ENCODE data around the gene RPS10. TPM values are rescaled to one million over a fixed set of nuclear protein-coding genes. Genes with fewer than 3 reads are reported as not detected.

RPS10 gene
- total RNA-seq, 1 experiment from 2014 or later, result 1,363 TPM

- intact Hi-C loops (cut with micrococcal nuclease; ENCODE audit: unreplicated experiment), result no loop called here
- Histone ChIP-seq H3K36me3 (ENCODE audit: control insufficient read depth, insufficient read depth, low read length) (no peaks in the 10 kb centered on the region), H3K9me3 (ENCODE audit: control insufficient read depth, insufficient read depth, low read depth, low read length) (no peaks in the 10 kb centered on the region), H3K27ac (ENCODE audit: low read length) (no peak overlapping the region), H3K4me1 (ENCODE audit: control insufficient read depth, insufficient read depth, low read length) (no peaks in the 10 kb centered on the region), H3K27me3 (ENCODE audit: control insufficient read depth, insufficient read depth, low read length) (no peaks in the 10 kb centered on the region), H3K4me3 (ENCODE audit: low read depth in 2 of 2, low read length in 2 of 2) (no peak overlapping the region)
- TF ChIP-seq TCF7L2 (IDR thresholded peaks at IDR 0.05; ENCODE audit: low read depth, low read length) (no peak), CTCF (IDR thresholded peaks at IDR 0.05) (no peak), REST (IDR thresholded peaks at IDR 0.05; ENCODE audit: insufficient read depth in 1 of 2, low read depth in 2 of 2, low read length in 1 of 2) (no peak), POLR2AphosphoS5 (IDR thresholded peaks at IDR 0.05; ENCODE audit: low read depth, low read length) (no peak), SIN3A (IDR thresholded peaks at IDR 0.05; ENCODE audit: borderline replicate concordance, insufficient read depth, low read depth, low read length) (no peak)
- BruUV-seq (replicated peaks), result no TSS peak
- ChIA-PET CTCF (no interaction called here), POLR2A (no interaction called here)
- no peak for ATAC-seq
- DNase-seq (ENCODE audit: low read depth, low spot score), result no peak
- in situ Hi-C loops (cut with HindIII; ENCODE audit: low pct_unique_long_range_greater_than_20kb, low sequenced_read_pairs), result no loop called here
These were observed 30.0 kb upstream of the RPS10 start for GRCh38 chr6:34455831-34456230.

GRCh38 chr6:34451192-34451591 lies 25.3 kb upstream of the RPS10 start:
- intact Hi-C loops (cut with micrococcal nuclease; ENCODE audit: unreplicated experiment), result no loop called here
- no peak for TF ChIP-seq POLR2AphosphoS5 (IDR thresholded peaks at IDR 0.05; ENCODE audit: low read depth, low read length)
- TF ChIP-seq SIN3A (IDR thresholded peaks at IDR 0.05; ENCODE audit: borderline replicate concordance, insufficient read depth, low read depth, low read length), result no peak
- no peak for TF ChIP-seq CTCF (IDR thresholded peaks at IDR 0.05)
- no peak for TF ChIP-seq REST (IDR thresholded peaks at IDR 0.05; ENCODE audit: insufficient read depth in 1 of 2, low read depth in 2 of 2, low read length in 1 of 2)
- TF ChIP-seq TCF7L2 (IDR thresholded peaks at IDR 0.05; ENCODE audit: low read depth, low read length), result no peak

More at GRCh38 chr6:34451192-34451591, 25.3 kb upstream of the RPS10 start:
- Histone ChIP-seq H3K36me3 (ENCODE audit: control insufficient read depth, insufficient read depth, low read length) (no peaks in the 10 kb centered on the region), H3K4me1 (ENCODE audit: control insufficient read depth, insufficient read depth, low read length) (no peaks in the 10 kb centered on the region), H3K4me3 (ENCODE audit: low read depth in 2 of 2, low read length in 2 of 2) (no peak overlapping the region), H3K9me3 (ENCODE audit: control insufficient read depth, insufficient read depth, low read depth, low read length) (no peaks in the 10 kb centered on the region), H3K27ac (ENCODE audit: low read length) (no peak overlapping the region), H3K27me3 (ENCODE audit: control insufficient read depth, insufficient read depth, low read length) (no peaks in the 10 kb centered on the region)
- DNase-seq (ENCODE audit: low read depth, low spot score) (no peak), ATAC-seq (no peak)
- no TSS peak for BruUV-seq (replicated peaks)
- ChIA-PET POLR2A (no interaction called here), CTCF (no interaction called here)
- in situ Hi-C loops (cut with HindIII; ENCODE audit: low pct_unique_long_range_greater_than_20kb, low sequenced_read_pairs), result no loop called here

Data from Panc1 (cell line).